ENCODE results near the gene IFT43.

DNA sequence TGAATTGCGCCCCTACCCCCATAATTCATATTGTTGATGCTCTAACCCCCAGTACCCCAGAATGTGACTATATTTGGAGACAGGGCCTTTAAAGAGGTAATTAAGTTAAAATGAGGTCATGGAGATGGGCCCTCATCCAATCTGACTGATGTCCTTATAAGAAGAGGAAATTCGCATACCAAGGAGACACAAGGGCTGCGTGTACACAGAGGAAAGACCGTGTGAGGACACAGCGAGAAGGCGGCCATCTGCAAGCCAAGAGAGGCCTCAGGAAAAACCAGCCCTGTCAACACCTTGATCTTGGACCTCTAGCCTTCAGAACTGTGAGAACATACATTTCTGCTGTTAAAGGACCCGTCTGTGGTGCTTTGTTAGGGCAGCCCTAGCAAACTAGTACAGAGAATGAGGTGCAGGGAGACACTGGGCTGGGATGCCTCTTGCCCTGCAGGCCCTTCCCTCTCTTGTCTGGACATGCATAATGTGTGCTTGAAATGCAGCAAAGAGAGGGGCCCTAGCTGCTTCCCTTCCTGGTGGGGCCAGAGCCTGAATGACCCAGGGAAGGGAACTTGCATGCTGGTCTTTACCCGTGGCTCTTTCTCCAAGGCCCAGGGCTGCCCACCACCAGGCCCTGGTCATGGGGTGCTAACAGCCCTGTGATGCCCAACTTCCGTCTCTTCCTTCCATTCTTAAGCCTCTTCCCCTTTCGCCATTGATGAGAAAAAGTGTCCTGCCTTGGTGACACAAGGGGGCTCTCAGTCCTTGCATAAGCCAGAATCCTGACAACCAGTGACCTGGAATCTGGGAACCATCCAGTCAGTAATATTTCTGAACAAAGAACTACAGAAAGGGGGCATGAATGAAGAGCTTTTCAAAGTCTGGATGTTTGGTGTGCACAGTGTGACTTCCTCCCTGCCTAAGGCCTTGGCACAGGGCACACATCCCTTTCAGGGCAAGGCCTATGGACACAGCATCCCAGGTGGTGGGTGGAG is 116.1 kb downstream of the IFT43 start:
- TF ChIP-seq CTCF (IDR thresholded peaks at IDR 0.05; ENCODE audit: low read depth, low read length) (no peak), POLR2A (IDR thresholded peaks at IDR 0.05; ENCODE audit: extremely low read depth, insufficient read length) (no peak), MYC (IDR thresholded peaks at IDR 0.05; ENCODE audit: low read depth, low read length) (no peak)

All from NB4 (cell line).